Left ventricle myocardium inferior (tissue), 1 donor: ENCODE results near the gene SH2D5. TPM values are rescaled to one million over a fixed set of nuclear protein-coding genes. Genes with fewer than 3 reads are reported as not detected.

Experiments
- DNase-seq: peaks from one replicate; pipeline ENCODE4 v3.0.0-alpha.2; 2020
- H3K27ac ChIP-seq: fragments of 200-600 bp; replicated peaks from 2 replicates; pipeline ENCODE4 v1.8.0; 2021
- H3K27me3 ChIP-seq: fragments of 200-600 bp; 2 replicates; pipeline ENCODE4 v1.8.0; 2021; ENCODE audit warnings: low read depth
- H3K36me3 ChIP-seq: fragments of 200-600 bp; 2 replicates; pipeline ENCODE4 v1.8.0; 2021
- H3K4me1 ChIP-seq: fragments of 200-600 bp; 2 replicates; pipeline ENCODE4 v1.8.0; 2021
- H3K4me3 ChIP-seq: fragments of 200-600 bp; 2 replicates; pipeline ENCODE4 v1.8.0; 2021; ENCODE audit warnings: mild to moderate bottlenecking, moderate library complexity
- H3K9me3 ChIP-seq: fragments of 200-600 bp; replicated peaks from 2 replicates; pipeline ENCODE4 v1.8.0; 2021
- intact Hi-C: fragments of 100-400 bp; cut with micrococcal nuclease; formaldehyde crosslinking; loops from one replicate; pipeline ENCODE4 v1.11.0; 2022
- total RNA-seq: library from RNA; stranded (reverse); fragmentation: NEBNext Ultra II Directional; extraction: Animal tissue kit (Norgen Biotek cat#: 25700); gene quantifications from one replicate; pipeline ENCODE4 v1.2.1, GENCODE V29; 2021
- TF ChIP-seq, protein P1 (sequence below): fragments of 200-600 bp; IDR thresholded peaks from 2 replicates; pipeline ENCODE4 v1.8.0; 2021; ENCODE audit warnings: antibody characterized with exemption, mild to moderate bottlenecking, borderline replicate concordance
- donor health status: DM: no; HTN: yes; CAD: no; lungs with severe emphysema.

SH2D5 gene
- total RNA-seq, 1 donor from 2014 or later: not detected

- no peaks in the 10 kb centered on the region for H3K36me3 ChIP-seq
- no peaks in the 10 kb centered on the region for H3K9me3 ChIP-seq
- H3K4me1 ChIP-seq: peaks cover 14% of the 10 kb centered on the region
- intact Hi-C loops: no loop called here
- H3K27me3 ChIP-seq: no peaks in the 10 kb centered on the region
- H3K4me3 ChIP-seq: no peak overlapping the region
- H3K27ac ChIP-seq: no peak overlapping the region
- TF ChIP-seq, protein P1, sequence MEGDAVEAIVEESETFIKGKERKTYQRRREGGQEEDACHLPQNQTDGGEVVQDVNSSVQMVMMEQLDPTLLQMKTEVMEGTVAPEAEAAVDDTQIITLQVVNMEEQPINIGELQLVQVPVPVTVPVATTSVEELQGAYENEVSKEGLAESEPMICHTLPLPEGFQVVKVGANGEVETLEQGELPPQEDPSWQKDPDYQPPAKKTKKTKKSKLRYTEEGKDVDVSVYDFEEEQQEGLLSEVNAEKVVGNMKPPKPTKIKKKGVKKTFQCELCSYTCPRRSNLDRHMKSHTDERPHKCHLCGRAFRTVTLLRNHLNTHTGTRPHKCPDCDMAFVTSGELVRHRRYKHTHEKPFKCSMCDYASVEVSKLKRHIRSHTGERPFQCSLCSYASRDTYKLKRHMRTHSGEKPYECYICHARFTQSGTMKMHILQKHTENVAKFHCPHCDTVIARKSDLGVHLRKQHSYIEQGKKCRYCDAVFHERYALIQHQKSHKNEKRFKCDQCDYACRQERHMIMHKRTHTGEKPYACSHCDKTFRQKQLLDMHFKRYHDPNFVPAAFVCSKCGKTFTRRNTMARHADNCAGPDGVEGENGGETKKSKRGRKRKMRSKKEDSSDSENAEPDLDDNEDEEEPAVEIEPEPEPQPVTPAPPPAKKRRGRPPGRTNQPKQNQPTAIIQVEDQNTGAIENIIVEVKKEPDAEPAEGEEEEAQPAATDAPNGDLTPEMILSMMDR: no peak
- no peak for DNase-seq
Measured at GRCh38 chr1:20700636-20701215, 31.8 kb downstream of the SH2D5 start.

- Histone ChIP-seq H3K9me3 (no peaks in the 10 kb centered on the region), H3K36me3 (no peaks in the 10 kb centered on the region), H3K4me3 (no peak overlapping the region), H3K27ac (no peak overlapping the region), H3K27me3 (no peaks in the 10 kb centered on the region), H3K4me1 (peaks cover 14% of the 10 kb centered on the region)
- intact Hi-C loops: loop anchor here (10.0 kb wide), 1 partner anchor 495 kb away; no protein-coding TSS in a partner anchor
- no peak for DNase-seq
- TF ChIP-seq, protein P1: no peak
Measured at GRCh38 chr1:20699558-20699957, 32.9 kb downstream of the SH2D5 start.

DNA sequence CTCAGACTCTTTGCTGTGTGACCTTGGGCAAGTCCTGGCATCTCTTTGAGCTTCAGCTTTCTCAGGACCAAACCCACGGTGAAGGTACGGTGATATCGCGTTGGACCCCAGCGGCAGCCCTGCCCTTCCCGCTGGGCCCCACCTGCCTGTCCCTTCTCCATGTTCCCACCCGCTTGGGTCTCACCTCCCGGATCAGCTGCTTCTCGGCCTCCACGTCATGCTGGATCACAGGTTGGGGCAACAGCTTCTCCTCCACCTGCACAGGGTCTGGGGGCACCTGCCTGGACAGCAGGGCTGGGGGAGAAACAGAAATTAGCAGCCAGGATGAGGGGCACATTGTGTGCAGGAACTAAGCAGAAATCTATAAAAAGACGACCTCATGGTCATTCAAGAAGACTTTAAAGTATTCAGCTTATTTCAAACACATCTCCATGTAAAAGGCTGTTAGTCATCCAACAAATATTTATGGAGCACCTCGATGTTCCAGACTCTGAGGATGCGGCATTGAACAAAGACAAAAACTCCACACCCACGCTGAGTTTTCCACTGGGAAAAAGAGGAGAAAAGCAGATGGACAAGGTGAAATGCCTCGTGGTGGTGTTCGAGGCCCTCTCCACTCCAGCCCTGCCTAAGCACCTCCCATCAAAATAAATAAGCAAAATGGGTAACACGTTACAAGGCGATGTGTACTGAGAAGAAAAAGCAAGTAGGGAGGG lies 34.1 kb downstream of the SH2D5 start:
- DNase-seq: no peak
- H3K36me3 ChIP-seq: no peaks in the 10 kb centered on the region
- no peak overlapping the region for H3K4me3 ChIP-seq
- H3K27ac ChIP-seq: no peak overlapping the region
- H3K9me3 ChIP-seq: no peaks in the 10 kb centered on the region
- TF ChIP-seq, protein P1: no peak
- peaks cover 14% of the 10 kb centered on the region for H3K4me1 ChIP-seq
- intact Hi-C loops: loop anchor here (10.0 kb wide), 1 partner anchor 496 kb away; no protein-coding TSS in a partner anchor
- H3K27me3 ChIP-seq: no peaks in the 10 kb centered on the region

DNA sequence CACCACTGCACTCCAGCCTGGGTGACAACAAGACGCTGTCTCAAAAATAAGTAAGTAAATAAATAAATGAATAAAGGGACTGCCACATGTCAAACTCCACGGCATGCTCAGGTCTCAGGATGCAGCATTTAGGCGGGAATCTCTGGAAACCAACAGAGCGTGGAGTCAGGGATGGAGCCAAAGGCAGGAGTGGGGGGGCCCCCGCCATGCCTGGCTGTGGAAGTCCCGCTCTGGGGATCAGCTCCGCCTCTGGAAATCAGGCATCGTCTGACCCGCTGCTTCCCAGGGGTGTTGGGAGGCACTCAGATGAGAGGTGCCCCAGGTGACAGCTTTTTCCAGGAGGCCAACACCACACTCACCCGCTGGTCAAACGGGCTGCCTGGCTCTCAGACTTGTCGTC lies 34.9 kb downstream of the SH2D5 start:
- H3K9me3 ChIP-seq: no peaks in the 10 kb centered on the region
- H3K27me3 ChIP-seq: no peaks in the 10 kb centered on the region
- peaks cover 14% of the 10 kb centered on the region for H3K4me1 ChIP-seq
- DNase-seq: no peak
- TF ChIP-seq, protein P1: no peak
- H3K4me3 ChIP-seq: no peak overlapping the region
- intact Hi-C loops: loop anchor here (10.0 kb wide), 1 partner anchor 497 kb away; no protein-coding TSS in a partner anchor
- no peak overlapping the region for H3K27ac ChIP-seq
- H3K36me3 ChIP-seq: no peaks in the 10 kb centered on the region

DNA sequence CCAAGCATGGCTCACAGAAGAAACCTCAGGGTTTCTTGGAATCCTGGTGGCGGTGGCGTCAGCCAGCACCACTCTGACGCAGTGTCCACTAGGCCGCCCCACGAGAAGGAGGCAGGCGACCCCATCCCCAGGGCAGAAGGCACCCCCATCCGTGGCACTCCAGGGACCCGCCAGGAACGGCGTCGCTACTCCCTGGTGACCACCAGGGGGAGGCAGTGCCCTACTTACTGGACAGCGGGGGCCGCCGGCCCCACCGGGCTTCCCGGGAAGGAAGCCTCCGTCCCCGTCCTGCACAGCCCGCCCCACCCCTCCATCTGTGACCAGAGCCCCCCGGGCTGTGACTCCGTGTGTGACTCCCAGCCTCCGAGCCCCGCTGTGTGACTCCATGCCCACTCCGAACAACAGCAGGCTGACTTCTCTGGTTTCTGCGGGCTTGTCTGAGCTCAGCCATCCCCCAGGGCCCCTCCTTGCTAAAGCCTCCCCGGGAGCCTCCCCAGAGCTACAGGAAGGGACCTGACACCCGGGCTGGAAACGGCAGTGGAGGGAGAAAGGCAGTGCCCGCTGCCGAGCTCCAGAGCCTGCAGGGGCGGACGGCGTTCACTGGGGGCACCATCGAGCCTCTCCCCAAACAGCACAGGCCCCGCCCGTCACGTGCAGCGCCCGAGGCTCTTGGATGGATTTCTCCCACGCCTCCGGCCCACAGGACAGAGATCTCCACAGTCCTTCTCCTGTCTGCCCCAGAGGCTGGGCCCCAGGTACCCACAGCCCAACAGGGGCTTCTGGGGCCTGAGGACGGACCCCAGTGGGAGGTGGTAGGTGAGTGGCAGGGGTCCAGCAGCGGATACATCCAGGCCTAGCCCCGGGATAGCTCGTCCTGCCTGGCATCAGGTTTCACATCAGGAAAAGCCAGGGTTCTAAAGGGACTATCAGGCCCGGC lies 35.8 kb downstream of the SH2D5 start:
- TF ChIP-seq, protein P1: peak; percentile 90
- Histone ChIP-seq H3K4me3 (peak overlapping the region; percentile 71), H3K27me3 (no peaks in the 10 kb centered on the region), H3K9me3 (peaks cover 8% of the 10 kb centered on the region), H3K4me1 (peaks cover 14% of the 10 kb centered on the region), H3K27ac (peak overlapping the region; percentile 86), H3K36me3 (no peaks in the 10 kb centered on the region)
- intact Hi-C loops: loop anchor here (10.0 kb wide), 1 partner anchor 498 kb away; no protein-coding TSS in a partner anchor
- DNase-seq: peak; percentile 83
